GM18498 (cell line): Measurements from ENCODE around the gene VCP.
"Not testable (repeated sequence)": the region's sequence is repeated elsewhere in the genome, so short reads cannot be mapped to it uniquely, and the experiment has no call there.

Experiments used
- ATAC-seq: cut with Tn5 transposase; IDR thresholded peaks from one replicate; pipeline ENCODE4 v1.9.1; 2021; ENCODE audit warnings: mild to moderate bottlenecking, moderate library complexity; ENCODE audit not compliant: unreplicated experiment

VCP gene

GRCh38 chr9:35026671-35027070 lies 45.8 kb downstream of the VCP start:
- no peak for ATAC-seq

- not testable (repeated sequence) for ATAC-seq
Observed at GRCh38 chr9:35023443-35023842, 49.0 kb downstream of the VCP start.

- ATAC-seq: no peak
Observed at GRCh38 chr9:35014517-35014916, 57.9 kb downstream of the VCP start.

GRCh38 chr9:35010351-35010958 lies 62.0 kb downstream of the VCP start:
- no peak for ATAC-seq
